HCT116 (cell line): ENCODE results near the gene SPTBN1. TPM values are rescaled to one million over a fixed set of nuclear protein-coding genes. Genes with fewer than 3 reads are reported as not detected.

Experiments used
- ATAC-seq: fragments of 200-7000 bp; cut with Tn5 transposase; 2 replicates; pipeline ENCODE4 v1.9.1; 2020; ENCODE audit warnings: mild to moderate bottlenecking, moderate library complexity
- BruUV-seq: library from RNA; stranded (reverse); fragments of 400-500 nt; replicated peaks from 2 replicates; lab custom pipeline; 2021; lab: Mats Ljungman, UMichigan
- CTCF ChIA-PET: fragments of 300-600 bp; sonication (Branson Sonifier 250); formaldehyde crosslinking; loops from one replicate; lab custom pipeline; 2021; ENCODE audit warnings: antibody characterized with exemption; lab: Charles Lee
- POLR2A ChIA-PET: fragments of 300-600, 350-600 bp; sonication (Branson Sonifier 250); formaldehyde crosslinking; loops from one replicate; lab custom pipeline; 2021; ENCODE audit warnings: antibody characterized with exemption; lab: Charles Lee
- RAD21 ChIA-PET, 2 experiments: fragments of 300-600 bp; sonication (Branson Sonifier 250); formaldehyde crosslinking; loops; one replicate each; lab custom pipeline; 2023; ENCODE audit warnings: low total read pairs in 2 of 2; ENCODE audit not compliant: uncharacterized antibody in 2 of 2, unreplicated experiment in 2 of 2, low non-redundant PET in 1 of 2; lab: Charles Lee
- DNase-seq: peaks from one replicate; pipeline ENCODE4 v3.0.0-alpha.2; 2010; ENCODE audit warnings: low read depth, low spot score
- H2AFZ ChIP-seq: fragments of 200-600 bp; shearing (Covaris generic), sonication (generic); 2 replicates; pipeline ENCODE4 v1.6.1; 2017; ENCODE audit warnings: low read depth, mixed run types, mixed read lengths, antibody characterized with exemption, low read length; ENCODE audit not compliant: poor library complexity, severe bottlenecking
- H3K27ac ChIP-seq: 2 replicates; pipeline ENCODE4 v1.5.1; 2012; ENCODE audit warnings: low read depth, low read length
- H3K27me3 ChIP-seq: fragments of 200-600 bp; sonication (generic); 2 replicates; pipeline ENCODE4 v1.6.1; 2016; ENCODE audit warnings: mixed run types, low read length, mixed read lengths; ENCODE audit not compliant: insufficient read depth
- H3K36me3 ChIP-seq, 2 experiments: fragments of 200-500 bp in 1 of 2; fragments of 200-600 bp in 1 of 2; sonication (Bioruptor generic) in 1 of 2; sonication (generic) in 1 of 2; 2 replicates each; pipeline versions ENCODE4 v1.5.1 to v1.6.1; 2014 to 2016; ENCODE audit warnings: low read length in 2 of 2, inconsistent platforms in 1 of 2, mixed read lengths in 1 of 2, mixed run types in 1 of 2; ENCODE audit not compliant: insufficient read depth in 2 of 2, control insufficient read depth in 1 of 2
- H3K4me1 ChIP-seq, 2 experiments: fragments of 200-600 bp in 1 of 2; sonication (generic) in 1 of 2; 2 replicates each; pipeline versions ENCODE4 v1.5.1 to v1.6.1; 2012 to 2017; ENCODE audit warnings: low read length in 2 of 2, inconsistent platforms in 1 of 2, mild to moderate bottlenecking in 1 of 2, mixed read lengths in 1 of 2, mixed run types in 1 of 2, moderate library complexity in 1 of 2; ENCODE audit not compliant: insufficient read depth in 2 of 2, control insufficient read depth in 1 of 2
- H3K4me2 ChIP-seq: fragments of 200-600 bp; sonication (generic); 2 replicates; pipeline ENCODE4 v1.6.1; 2017; ENCODE audit warnings: mixed run types, low read length, mixed read lengths
- H3K4me3 ChIP-seq, 2 experiments: fragments of 200-600 bp in 1 of 2; sonication (generic) in 1 of 2; replicated peaks in 1 of 2; 2 replicates each; pipeline ENCODE4 v1.5.1; 2011 to 2016; ENCODE audit warnings: low read length in 2 of 2, control low read depth in 1 of 2, low read depth in 1 of 2, mild to moderate bottlenecking in 1 of 2, mixed read lengths in 1 of 2, mixed run types in 1 of 2
- H3K79me2 ChIP-seq: fragments of 200-600 bp; sonication (generic); 2 replicates; pipeline ENCODE4 v1.6.1; 2017; ENCODE audit warnings: mild to moderate bottlenecking, mixed run types, low read length, moderate library complexity, mixed read lengths; ENCODE audit not compliant: insufficient read depth
- H3K9ac ChIP-seq: fragments of 200-600 bp; sonication (generic); 2 replicates; pipeline ENCODE4 v1.6.1; 2016; ENCODE audit warnings: low read length, mixed read lengths
- H3K9me2 ChIP-seq: fragments of 200-600 bp; sonication (generic), shearing (Covaris generic); 2 replicates; pipeline ENCODE4 v1.6.1; 2017; ENCODE audit warnings: mixed run types, mild to moderate bottlenecking, moderate library complexity; ENCODE audit not compliant: insufficient read depth
- H3K9me3 ChIP-seq, 2 experiments: fragments of 200-500 bp in 1 of 2; fragments of 200-600 bp in 1 of 2; sonication (Bioruptor generic) in 1 of 2; sonication (generic) in 1 of 2; 2 replicates each; pipeline ENCODE4 v1.6.1; 2014 to 2017; ENCODE audit warnings: low read length in 2 of 2, mixed read lengths in 2 of 2, inconsistent platforms in 1 of 2, low read depth in 1 of 2, mild to moderate bottlenecking in 1 of 2, mixed run types in 1 of 2, moderate library complexity in 1 of 2; ENCODE audit not compliant: control insufficient read depth in 1 of 2, insufficient read depth in 1 of 2
- H4K20me1 ChIP-seq: fragments of 200-600 bp; sonication (generic), shearing (Covaris generic); 2 replicates; pipeline ENCODE4 v1.6.1; 2017; ENCODE audit warnings: mixed run types, mild to moderate bottlenecking, moderate library complexity; ENCODE audit not compliant: insufficient read depth
- FOSL1 ChIP-seq: IDR thresholded peaks from 2 replicates; pipeline ENCODE4 v1.6.1; 2012; ENCODE audit warnings: low read depth
- POLR2A ChIP-seq: IDR thresholded peaks from 2 replicates; pipeline ENCODE4 v1.7.0; 2011; ENCODE audit warnings: borderline replicate concordance; ENCODE audit not compliant: insufficient read depth, insufficient read length; ENCODE audit errors: extremely low read depth
- POLR2AphosphoS5 ChIP-seq: IDR thresholded peaks from 2 replicates; pipeline ENCODE4 v1.6.1; 2011; ENCODE audit warnings: mild to moderate bottlenecking, low read depth, low read length, moderate library complexity
- SRF ChIP-seq: IDR thresholded peaks from 2 replicates; pipeline ENCODE4 v1.6.1; 2012; ENCODE audit warnings: low read depth
- TCF7L2 ChIP-seq: IDR thresholded peaks from 2 replicates; pipeline ENCODE4 v1.7.0; 2011; ENCODE audit warnings: borderline replicate concordance, inconsistent platforms; ENCODE audit not compliant: insufficient read depth, insufficient read length; ENCODE audit errors: extremely low read depth
- YY1 ChIP-seq: IDR thresholded peaks from 2 replicates; pipeline ENCODE4 v1.6.1; 2011; ENCODE audit warnings: low read length, low read depth, moderate library complexity, mild to moderate bottlenecking; ENCODE audit not compliant: insufficient replicate concordance; ENCODE audit errors: extremely low read depth
- ZNF274 ChIP-seq: fragments of 200-500 bp; sonication (Bioruptor generic); IDR thresholded peaks from 2 replicates; pipeline ENCODE4 v1.6.1; 2014; ENCODE audit warnings: mild to moderate bottlenecking, low read depth, low read length, inconsistent platforms
- intact Hi-C: fragments of 100-400 bp; cut with micrococcal nuclease; formaldehyde crosslinking; loops from 2 replicates; pipeline ENCODE4 v1.10.0; 2022
- total RNA-seq: library from RNA; stranded (reverse); gene quantifications from one replicate; pipeline ENCODE4 v1.2.1, GENCODE V29; 2021; ENCODE audit not compliant: unreplicated experiment
- TF ChIP-seq, protein P1 (sequence below): IDR thresholded peaks from 2 replicates; pipeline ENCODE4 v1.6.1; 2011; ENCODE audit warnings: mild to moderate bottlenecking, low read length, moderate library complexity; ENCODE audit not compliant: insufficient replicate concordance; ENCODE audit errors: extremely low read depth

Gene SPTBN1
- total RNA-seq, 1 experiment from 2014 or later = 84.4 TPM

GRCh38 chr2:54630858-54631497 lies 174.9 kb downstream of the SPTBN1 start:
- H3K4me3 ChIP-seq = no peak overlapping the region
- H3K79me2 ChIP-seq = no peaks in the 10 kb centered on the region
- 0 out of 2 replicates have a peak, but pooled peaks cover 4% of the 10 kb centered on the region for H4K20me1 ChIP-seq
- TF ChIP-seq POLR2A (no peak), SRF (no peak)
- no peaks in the 10 kb centered on the region for H3K27me3 ChIP-seq
- no peak overlapping the region for H2AFZ ChIP-seq
- peaks cover 45 to 50% of the 10 kb centered on the region in 2 experiments; a peak in 3 of 4 replicates for H3K36me3 ChIP-seq
- H3K9me2 ChIP-seq = no peaks in the 10 kb centered on the region
- ATAC-seq (no peak), DNase-seq (no peak)
- H3K9ac ChIP-seq = no peak overlapping the region
- POLR2A ChIA-PET = no interaction called here
- RAD21 ChIA-PET = no interaction called here
- H3K4me2 ChIP-seq = no peak overlapping the region
- CTCF ChIA-PET = no interaction called here
- no peaks in the 10 kb centered on the region for H3K9me3 ChIP-seq
- no TSS peak for BruUV-seq
- no peak overlapping the region for H3K27ac ChIP-seq
- H3K4me1 ChIP-seq = no peaks in the 10 kb centered on the region
- intact Hi-C loops = no loop called here

GRCh38 chr2:54631755-54632154 lies 175.6 kb downstream of the SPTBN1 start:
- CTCF ChIA-PET = no interaction called here

More at GRCh38 chr2:54631755-54632154, 175.6 kb downstream of the SPTBN1 start:
- intact Hi-C loops = no loop called here
- Histone ChIP-seq H2AFZ (no peak overlapping the region), H3K79me2 (no peaks in the 10 kb centered on the region), H3K27me3 (no peaks in the 10 kb centered on the region), H3K4me2 (no peak overlapping the region), H3K27ac (no peak overlapping the region), H3K9me2 (no peaks in the 10 kb centered on the region), H4K20me1 (0 out of 2 replicates have a peak, but pooled peaks cover 3% of the 10 kb centered on the region), H3K9me3 (no peaks in the 10 kb centered on the region), H3K4me3 (no peak overlapping the region), H3K4me1 (no peaks in the 10 kb centered on the region), H3K36me3 (peaks cover 45 to 47% of the 10 kb centered on the region in 2 experiments; a peak in 3 of 4 replicates), H3K9ac (no peak overlapping the region)
- ATAC-seq = no peak
- no peak for DNase-seq
- BruUV-seq = no TSS peak
- RAD21 ChIA-PET = interaction anchor here in 1 of 2 experiments (0.7 kb wide), 1 partner anchor 545 kb away, joined by 5 read pairs; no protein-coding TSS in a partner anchor
- POLR2A ChIA-PET = no interaction called here
- TF ChIP-seq POLR2AphosphoS5 (no peak), TCF7L2 (no peak), ZNF274 (no peak), POLR2A (no peak), FOSL1 (no peak), YY1 (no peak)
- TF ChIP-seq, protein P1, sequence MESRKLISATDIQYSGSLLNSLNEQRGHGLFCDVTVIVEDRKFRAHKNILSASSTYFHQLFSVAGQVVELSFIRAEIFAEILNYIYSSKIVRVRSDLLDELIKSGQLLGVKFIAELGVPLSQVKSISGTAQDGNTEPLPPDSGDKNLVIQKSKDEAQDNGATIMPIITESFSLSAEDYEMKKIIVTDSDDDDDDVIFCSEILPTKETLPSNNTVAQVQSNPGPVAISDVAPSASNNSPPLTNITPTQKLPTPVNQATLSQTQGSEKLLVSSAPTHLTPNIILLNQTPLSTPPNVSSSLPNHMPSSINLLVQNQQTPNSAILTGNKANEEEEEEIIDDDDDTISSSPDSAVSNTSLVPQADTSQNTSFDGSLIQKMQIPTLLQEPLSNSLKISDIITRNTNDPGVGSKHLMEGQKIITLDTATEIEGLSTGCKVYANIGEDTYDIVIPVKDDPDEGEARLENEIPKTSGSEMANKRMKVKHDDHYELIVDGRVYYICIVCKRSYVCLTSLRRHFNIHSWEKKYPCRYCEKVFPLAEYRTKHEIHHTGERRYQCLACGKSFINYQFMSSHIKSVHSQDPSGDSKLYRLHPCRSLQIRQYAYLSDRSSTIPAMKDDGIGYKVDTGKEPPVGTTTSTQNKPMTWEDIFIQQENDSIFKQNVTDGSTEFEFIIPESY = no peak
